ENCODE data around the gene FOXL2. TPM values are rescaled to one million over a fixed set of nuclear protein-coding genes. Genes with fewer than 3 reads are reported as not detected.

FOXL2 gene
- total RNA-seq, 1 experiment from 2014 or later: not detected

DNA sequence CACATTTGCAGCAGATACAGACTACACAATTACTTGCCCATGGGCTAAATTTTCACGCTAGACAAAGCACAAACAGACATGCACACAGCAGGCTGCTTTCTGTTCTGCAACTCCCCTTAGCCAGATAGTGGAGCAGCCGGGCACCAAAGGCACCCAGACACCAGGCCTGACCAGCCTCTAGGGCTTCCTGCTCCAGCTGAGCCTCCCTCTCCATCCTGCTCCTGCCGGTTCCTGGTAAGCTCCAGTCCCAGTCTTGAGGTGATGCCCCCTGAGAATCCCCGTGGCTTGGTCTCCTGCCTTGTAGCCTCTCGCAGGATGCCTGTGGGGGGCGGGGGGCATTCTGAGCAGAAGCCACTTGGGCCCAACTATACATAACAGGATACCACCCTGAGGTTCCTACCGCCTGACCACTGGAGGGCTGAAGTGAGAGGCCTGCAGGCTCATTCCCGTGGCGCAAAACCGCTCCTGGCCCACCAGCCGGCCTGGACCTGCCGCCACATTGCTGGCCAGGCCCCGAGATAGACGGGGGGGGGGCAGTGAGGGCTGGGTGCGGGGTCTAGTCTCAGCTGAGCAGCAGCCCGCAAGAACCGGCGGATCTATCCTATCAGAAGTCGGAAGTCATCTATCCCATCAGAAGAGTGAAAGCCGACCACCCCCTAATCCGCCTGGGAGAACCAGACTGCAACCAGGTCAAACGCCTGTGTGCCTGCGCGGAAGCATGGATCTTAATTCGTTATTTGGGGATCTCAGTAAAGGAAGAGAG, 3.9 kb downstream of the FOXL2 start:
- Histone ChIP-seq H3K36me3 (ENCODE audit: low read depth, low read length) (no peaks in the 10 kb centered on the region), H3K9me2 (replicated peaks; ENCODE audit: low read length) (no peaks in the 10 kb centered on the region), H3K4me3 (ENCODE audit: low read length) (no peak overlapping the region), H4K20me1 (ENCODE audit: low read length) (no peaks in the 10 kb centered on the region), H3K9ac (ENCODE audit: low read length) (no peak overlapping the region), H3K27ac (ENCODE audit: low read length) (no peak overlapping the region), H3K4me2 (ENCODE audit: low read length) (no peak overlapping the region), H3K4me1 (ENCODE audit: insufficient read depth, low read length) (no peaks in the 10 kb centered on the region), H3K79me2 (ENCODE audit: low read length) (no peaks in the 10 kb centered on the region), H3K27me3 (ENCODE audit: low read length) (no peaks in the 10 kb centered on the region), H3F3A (ENCODE audit: low read length, unreplicated experiment) (no peaks in the 10 kb centered on the region), H3K9me3 (ENCODE audit: low read length) (no peaks in the 10 kb centered on the region), H2AFZ (ENCODE audit: low read length) (no peak overlapping the region)
- DNase-seq (no peak), ATAC-seq (no peak)
- ChIA-PET POLR2A (ENCODE audit: unreplicated experiment) (no interaction called here), CTCF (no interaction called here)
- TF ChIP-seq EZH2phosphoT487 (IDR thresholded peaks at IDR 0.05; ENCODE audit: borderline replicate concordance, low read length) (no peak), CTCF (conservative IDR thresholded peaks at IDR 0.05; ENCODE audit: low read depth, low read length) (no peak), EZH2 (IDR thresholded peaks at IDR 0.05; ENCODE audit: low read length, unreplicated experiment) (no peak)
- intact Hi-C loops (cut with micrococcal nuclease): loop anchor here (10.0 kb wide), 1 partner anchor 272 kb away; no protein-coding TSS in a partner anchor
- no TSS peak for BruUV-seq (replicated peaks)

DNA sequence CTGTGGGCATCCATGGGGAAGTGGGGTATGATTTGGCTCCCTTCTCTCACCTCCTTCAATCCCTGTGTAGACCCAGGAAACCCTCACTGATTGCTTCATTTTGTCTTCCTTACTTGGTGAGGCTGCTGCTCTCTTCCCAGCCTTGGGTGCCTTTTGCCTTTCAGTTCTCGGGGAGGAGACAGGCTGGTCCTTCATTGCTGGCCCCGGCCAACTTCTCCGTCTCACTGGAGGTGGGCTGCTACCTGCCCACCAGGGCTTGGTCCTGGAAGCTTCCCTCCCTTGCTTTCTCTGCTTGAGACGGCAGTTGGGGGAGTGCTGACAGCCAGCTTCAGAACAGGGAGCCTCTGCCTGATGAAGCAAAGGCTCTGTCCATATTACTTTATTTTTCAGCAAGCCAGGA, 4.7 kb downstream of the FOXL2 start:
- no peaks in the 10 kb centered on the region for H3K27me3 ChIP-seq (ENCODE audit: low read length)
- POLR2A ChIA-PET (ENCODE audit: unreplicated experiment): no interaction called here
- no peak overlapping the region for H3K4me3 ChIP-seq (ENCODE audit: low read length)
- DNase-seq (no peak), ATAC-seq (no peak)
- H2AFZ ChIP-seq (ENCODE audit: low read length): no peak overlapping the region
- no peak overlapping the region for H3K27ac ChIP-seq (ENCODE audit: low read length)
- H3K36me3 ChIP-seq (ENCODE audit: low read depth, low read length): no peaks in the 10 kb centered on the region
- no peaks in the 10 kb centered on the region for H3F3A ChIP-seq (ENCODE audit: low read length, unreplicated experiment)
- no peaks in the 10 kb centered on the region for H3K9me2 ChIP-seq (replicated peaks; ENCODE audit: low read length)
- no peaks in the 10 kb centered on the region for H3K4me1 ChIP-seq (ENCODE audit: insufficient read depth, low read length)
- intact Hi-C loops (cut with micrococcal nuclease): loop anchor here (10.0 kb wide), 1 partner anchor 273 kb away; no protein-coding TSS in a partner anchor
- CTCF ChIA-PET: no interaction called here
- no peak overlapping the region for H3K4me2 ChIP-seq (ENCODE audit: low read length)
- no peaks in the 10 kb centered on the region for H3K79me2 ChIP-seq (ENCODE audit: low read length)
- BruUV-seq (replicated peaks): no TSS peak
- TF ChIP-seq EZH2 (IDR thresholded peaks at IDR 0.05; ENCODE audit: low read length, unreplicated experiment) (no peak), CTCF (conservative IDR thresholded peaks at IDR 0.05; ENCODE audit: low read depth, low read length) (no peak), EZH2phosphoT487 (IDR thresholded peaks at IDR 0.05; ENCODE audit: borderline replicate concordance, low read length) (no peak)
- no peaks in the 10 kb centered on the region for H3K9me3 ChIP-seq (ENCODE audit: low read length)
- H4K20me1 ChIP-seq (ENCODE audit: low read length): no peaks in the 10 kb centered on the region
- H3K9ac ChIP-seq (ENCODE audit: low read length): no peak overlapping the region

- POLR2A ChIA-PET (ENCODE audit: unreplicated experiment): no interaction called here
- BruUV-seq (replicated peaks): no TSS peak
- peak; percentile 64 for ATAC-seq
Measured at GRCh38 chr3:138941259-138941885, 5.6 kb downstream of the FOXL2 start.

More at GRCh38 chr3:138941259-138941885, 5.6 kb downstream of the FOXL2 start:
- H3K27ac ChIP-seq (ENCODE audit: low read length): no peak overlapping the region
- no peaks in the 10 kb centered on the region for H3K79me2 ChIP-seq (ENCODE audit: low read length)
- H3K36me3 ChIP-seq (ENCODE audit: low read depth, low read length): no peaks in the 10 kb centered on the region
- no peaks in the 10 kb centered on the region for H3K9me2 ChIP-seq (replicated peaks; ENCODE audit: low read length)
- TF ChIP-seq EZH2 (IDR thresholded peaks at IDR 0.05; ENCODE audit: low read length, unreplicated experiment) (no peak), EZH2phosphoT487 (IDR thresholded peaks at IDR 0.05; ENCODE audit: borderline replicate concordance, low read length) (no peak), CTCF (conservative IDR thresholded peaks at IDR 0.05; ENCODE audit: low read depth, low read length) (peak; percentile 68)
- H4K20me1 ChIP-seq (ENCODE audit: low read length): no peaks in the 10 kb centered on the region
- H2AFZ ChIP-seq (ENCODE audit: low read length): no peak overlapping the region
- no peak overlapping the region for H3K9ac ChIP-seq (ENCODE audit: low read length)
- no peaks in the 10 kb centered on the region for H3F3A ChIP-seq (ENCODE audit: low read length, unreplicated experiment)
- H3K4me2 ChIP-seq (ENCODE audit: low read length): no peak overlapping the region
- CTCF ChIA-PET: no interaction called here
- H3K4me3 ChIP-seq (ENCODE audit: low read length): no peak overlapping the region
- H3K9me3 ChIP-seq (ENCODE audit: low read length): no peaks in the 10 kb centered on the region
- intact Hi-C loops (cut with micrococcal nuclease): loop anchor here (1.0 to 10.0 kb wide), 2 partner anchors 38 to 273 kb away; no protein-coding TSS in a partner anchor
- no peaks in the 10 kb centered on the region for H3K27me3 ChIP-seq (ENCODE audit: low read length)
- H3K4me1 ChIP-seq (ENCODE audit: insufficient read depth, low read length): no peaks in the 10 kb centered on the region
- DNase-seq: peak; percentile 53

All from PC-3 (cell line).